SHP77 treated with DMSO at 0.1 percent for 48 hours (cell line): ENCODE results near the gene MT1E.
"Not testable (repeated sequence)": the region's sequence is repeated elsewhere in the genome, so short reads cannot be mapped to it uniquely, and the experiment has no call there.

Experiments used
- DNase-seq: peaks from one replicate; lab custom pipeline; 2025; lab: John Stamatoyannopoulos, UW

MT1E gene

DNA sequence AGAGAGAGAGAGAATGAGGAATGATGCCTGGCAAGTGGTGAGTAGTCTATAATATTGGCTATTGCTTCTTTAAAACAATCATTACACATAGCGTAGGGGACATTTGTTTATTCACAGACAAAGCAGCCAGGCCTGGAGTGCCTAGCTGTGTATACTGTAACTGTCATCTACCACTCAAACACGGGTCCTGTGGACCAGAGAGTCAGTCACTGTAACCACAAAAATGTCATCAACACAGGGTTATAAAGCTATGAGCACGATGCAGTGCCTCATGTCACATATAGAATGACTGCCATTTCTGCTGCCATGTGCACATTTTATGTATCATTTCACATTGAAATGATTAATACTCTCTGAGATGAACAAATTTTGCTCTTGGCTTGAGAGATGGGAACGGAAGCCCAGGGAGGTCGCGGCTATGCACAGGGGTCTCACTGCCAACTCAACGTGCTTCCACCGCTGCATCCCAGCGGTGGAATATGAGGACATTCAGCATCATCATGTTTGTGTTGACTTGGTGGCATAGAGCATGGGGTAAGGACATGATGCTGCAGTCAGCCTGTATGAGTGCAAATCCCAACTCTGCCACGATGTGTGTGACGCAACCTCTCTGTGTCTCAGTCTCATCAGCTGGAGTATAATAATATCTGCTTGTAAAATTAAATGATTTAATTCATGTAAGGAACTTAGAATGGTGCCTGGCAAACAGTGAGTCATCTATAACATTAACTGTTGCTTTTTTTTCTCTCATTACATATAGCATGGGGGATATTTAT, 47.4 kb downstream of the MT1E start:
- no peak for DNase-seq

DNA sequence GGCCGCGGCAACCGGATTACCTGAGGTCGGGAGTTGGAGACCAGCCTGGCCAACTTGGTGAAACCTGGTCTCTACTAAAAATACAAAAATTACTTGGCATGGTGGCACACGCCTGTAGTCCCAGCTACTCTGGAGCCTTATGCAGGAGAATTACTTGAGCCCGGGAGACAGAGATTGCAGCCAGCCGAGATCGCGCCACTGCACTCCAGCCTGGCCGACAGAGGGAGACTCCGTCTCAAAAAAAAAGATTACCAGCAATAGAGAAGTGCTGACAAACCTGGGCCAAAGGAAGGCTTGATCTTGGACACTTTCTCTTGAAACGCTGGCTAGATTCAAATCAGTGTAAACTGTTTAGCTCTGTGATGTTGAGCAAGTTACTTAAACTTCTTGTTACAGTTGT, 48.3 kb downstream of the MT1E start:
- DNase-seq, result no peak

DNA sequence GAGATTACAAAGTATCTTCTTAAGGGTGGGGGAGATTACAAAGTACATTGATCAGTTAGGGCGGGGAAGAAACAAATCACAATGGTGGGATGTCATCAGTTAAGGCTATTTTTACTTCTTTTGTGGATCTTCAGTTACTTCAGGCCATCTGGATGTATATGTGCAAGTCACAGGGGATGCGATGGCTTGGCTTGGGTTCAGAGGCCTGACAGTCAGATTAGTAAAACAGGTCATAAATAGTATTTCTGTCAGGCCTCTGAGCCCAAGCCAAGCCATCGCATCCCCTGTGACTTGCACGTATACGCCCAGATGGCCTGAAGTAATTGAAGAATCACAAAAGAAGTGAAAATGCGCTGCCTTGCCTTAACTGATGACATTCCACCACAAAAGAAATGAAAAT, 49.0 kb downstream of the MT1E start:
- DNase-seq, result not testable (repeated sequence)

DNA sequence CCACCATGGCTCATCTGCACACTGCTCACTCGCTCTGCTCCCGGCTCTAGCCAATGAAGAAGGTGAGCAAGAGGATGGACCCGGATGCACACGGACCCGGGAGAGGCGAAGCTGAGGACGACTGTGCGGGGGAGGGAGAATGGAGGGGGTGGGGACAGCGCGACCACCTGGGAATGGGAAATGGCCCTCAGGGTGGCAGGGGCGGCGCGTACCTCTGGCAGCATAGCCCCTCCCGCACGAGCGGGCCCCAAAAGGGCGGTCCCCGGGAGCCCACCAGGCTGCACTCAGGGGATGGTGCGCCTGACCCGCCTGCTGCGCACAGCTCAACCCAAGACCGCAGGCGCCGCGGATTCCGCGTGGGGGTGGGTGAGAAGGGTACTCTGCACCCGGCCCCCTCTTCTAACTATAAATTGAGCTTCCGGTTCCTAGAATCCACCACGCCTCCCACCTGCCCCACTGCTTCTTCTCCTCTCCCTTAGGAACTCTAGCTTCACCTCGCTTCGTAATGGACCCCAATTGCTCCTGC, 50.2 kb downstream of the MT1E start:
- no peak for DNase-seq
